ENCODE data around the gene SLC2A9.

Gene SLC2A9

DNA sequence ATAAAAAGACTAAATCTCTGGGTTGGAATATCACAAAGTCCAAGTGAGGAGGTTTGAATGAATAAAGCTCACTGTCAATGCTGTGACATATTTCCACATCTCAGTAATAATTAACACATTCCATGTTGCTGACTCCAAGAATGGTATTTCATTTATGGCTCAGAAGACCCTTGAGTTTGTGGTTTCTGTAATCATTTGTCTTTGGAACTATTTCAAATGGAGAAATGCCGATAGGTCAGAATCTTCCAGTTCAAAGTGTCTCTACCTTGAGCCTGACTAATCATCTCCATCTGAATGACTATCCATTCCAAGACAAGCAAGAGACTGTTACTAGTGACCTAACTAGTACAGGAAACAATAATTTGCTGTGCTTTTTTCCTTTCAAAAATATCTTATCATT lies 24.2 kb upstream of the SLC2A9 start:
- DNase-seq (ENCODE audit: low read depth in 2 of 2) = no peak

DNA sequence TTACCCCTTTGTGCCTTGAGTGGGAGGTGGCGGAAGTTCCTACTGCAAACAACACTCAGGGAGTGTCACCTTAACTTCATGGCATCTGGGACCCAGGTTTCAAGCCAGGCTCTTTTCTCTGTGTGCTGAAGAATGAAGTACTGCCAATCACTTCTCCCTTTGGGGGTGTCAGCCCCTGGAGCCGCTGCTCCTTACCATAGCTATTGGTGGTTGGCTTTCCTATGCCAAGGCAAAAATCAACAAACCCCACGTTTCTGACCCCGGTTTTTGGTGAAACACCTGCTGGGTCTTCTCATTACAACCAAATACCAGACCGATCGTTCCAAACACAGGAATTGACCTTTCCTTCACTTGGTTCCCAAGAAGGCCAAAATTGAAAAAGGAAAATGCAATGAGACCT lies 19.7 kb upstream of the SLC2A9 start:
- no peak for DNase-seq (ENCODE audit: low read depth in 2 of 2)

DNA sequence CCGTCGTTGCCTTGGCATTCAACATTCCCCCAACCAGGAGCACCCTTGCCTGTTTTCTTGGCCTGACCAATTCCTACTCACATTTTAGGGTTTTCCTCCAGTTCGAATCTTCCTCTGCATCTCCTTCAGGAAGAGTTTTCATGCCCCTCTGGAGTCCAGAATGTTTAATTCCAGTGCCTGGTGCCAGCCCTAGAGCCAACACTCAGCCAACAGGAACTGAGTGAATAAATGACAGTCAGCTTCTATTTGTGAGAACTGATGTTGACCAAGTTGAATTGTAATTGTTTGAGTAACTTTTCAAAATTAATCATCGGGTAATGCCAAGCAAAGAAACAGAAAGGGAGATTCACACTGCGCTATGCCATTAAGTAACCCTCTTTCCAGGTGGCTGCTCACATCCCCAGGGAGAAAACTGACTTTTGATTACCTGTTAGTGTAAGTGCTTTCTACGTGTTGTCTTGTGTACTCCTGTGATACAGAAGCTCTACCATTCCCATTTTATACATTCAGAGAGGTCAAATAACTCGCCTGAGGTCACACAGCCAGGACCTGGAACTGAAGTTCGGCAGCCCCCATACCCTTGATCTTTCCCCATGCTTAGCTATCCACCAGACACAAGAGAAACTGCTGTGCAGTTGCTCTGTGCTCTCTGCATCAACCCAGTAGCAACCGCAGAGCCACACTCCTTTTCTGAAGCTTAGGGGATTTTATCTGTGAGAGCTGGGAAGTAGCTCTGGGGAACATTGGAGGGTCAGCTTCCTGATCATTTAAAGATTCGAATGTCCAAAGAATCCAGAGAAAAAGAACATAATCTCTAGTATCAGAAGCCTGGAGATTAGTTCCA lies 19.0 kb upstream of the SLC2A9 start:
- DNase-seq (ENCODE audit: low read depth in 2 of 2) = no peak

DNA sequence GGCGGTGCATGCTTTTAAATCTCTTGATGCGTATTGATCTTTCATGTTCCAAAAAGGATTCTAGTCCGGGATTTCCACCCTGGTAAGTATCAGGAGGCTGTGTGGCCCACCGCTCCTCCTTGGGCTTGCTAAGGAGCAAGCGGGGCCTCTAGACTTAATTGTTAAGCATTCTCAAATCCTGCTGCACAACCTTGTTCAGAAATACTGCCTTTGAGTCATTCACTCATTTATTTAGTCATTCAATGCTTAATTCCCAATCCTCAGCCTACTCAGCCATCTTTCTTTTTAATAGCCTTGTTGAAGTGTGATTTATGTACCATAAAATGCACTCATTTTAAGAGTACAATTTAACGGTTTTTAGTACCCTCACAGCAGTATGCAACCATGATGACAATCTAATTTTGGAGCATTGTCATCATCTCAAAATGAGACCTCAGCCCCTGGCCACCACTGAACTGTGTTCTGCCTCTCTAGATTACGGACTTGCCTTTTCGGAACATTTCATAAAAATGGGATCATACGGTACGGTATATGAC lies 15.6 kb upstream of the SLC2A9 start:
- DNase-seq (ENCODE audit: low read depth in 2 of 2) = no peak

DNA sequence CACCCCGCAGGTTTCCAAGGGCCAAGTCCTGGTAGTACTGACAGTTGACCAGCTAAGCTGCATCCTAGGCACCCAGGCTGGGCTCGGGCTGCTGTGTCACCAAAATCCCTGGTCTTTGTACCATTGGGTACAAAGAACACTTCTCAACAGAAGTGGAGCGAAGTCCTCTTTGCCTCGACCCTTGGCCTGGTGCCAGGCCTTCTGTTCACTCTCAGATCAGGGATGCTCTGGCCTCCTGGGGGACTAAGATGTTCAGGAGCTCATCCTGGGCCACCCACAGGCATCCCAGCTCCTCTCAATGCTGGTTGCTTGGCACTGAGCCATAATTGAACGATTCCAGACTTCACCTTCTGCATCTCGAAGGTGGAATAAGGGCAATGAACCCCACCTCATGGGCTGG lies 13.8 kb upstream of the SLC2A9 start:
- DNase-seq (ENCODE audit: low read depth in 2 of 2) = no peak

DNA sequence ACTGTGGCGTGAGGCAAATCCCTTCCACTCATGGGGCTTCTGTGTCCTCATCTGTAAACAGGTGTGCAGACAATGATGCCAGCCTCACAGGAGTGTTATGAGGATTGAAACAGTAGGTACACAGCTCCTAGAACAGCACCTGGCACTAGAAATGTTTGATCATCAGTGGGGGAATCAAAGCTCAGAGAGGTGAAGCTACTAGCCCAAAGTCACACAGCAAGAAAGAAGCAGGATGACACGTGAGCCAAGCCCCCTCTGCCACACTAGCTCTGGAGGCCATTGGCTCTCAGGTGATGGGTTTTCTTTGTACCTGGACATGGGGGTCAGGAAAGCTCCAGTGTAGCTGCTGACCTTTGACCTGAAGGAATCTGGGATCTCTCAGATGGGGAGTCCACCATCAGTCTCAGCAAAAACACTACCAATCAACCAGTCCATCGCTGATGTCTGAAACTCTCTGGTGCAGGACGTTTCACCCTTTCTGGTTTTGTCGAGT lies 13.4 kb upstream of the SLC2A9 start:
- no peak for DNase-seq (ENCODE audit: low read depth in 2 of 2)

DNA sequence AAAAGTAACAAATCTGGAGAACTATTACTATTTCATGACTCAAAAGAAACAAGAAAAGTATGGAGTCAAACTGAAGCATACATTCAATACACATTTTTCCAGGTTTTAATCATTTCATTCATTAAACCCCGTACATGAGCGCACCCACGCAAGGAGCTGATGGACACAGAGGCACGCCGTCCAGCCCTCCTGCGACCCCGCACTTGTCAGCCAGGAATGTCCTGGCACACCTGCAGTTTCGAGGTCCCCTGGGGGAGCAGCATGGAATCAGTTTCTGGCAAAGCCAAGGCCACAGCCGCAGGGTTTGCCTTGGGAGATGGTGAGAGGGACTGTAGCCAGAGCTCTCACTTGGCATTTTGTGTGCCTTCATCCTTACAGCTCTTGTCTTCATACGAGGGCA lies 12.8 kb upstream of the SLC2A9 start:
- DNase-seq (ENCODE audit: low read depth in 2 of 2) = no peak

DNA sequence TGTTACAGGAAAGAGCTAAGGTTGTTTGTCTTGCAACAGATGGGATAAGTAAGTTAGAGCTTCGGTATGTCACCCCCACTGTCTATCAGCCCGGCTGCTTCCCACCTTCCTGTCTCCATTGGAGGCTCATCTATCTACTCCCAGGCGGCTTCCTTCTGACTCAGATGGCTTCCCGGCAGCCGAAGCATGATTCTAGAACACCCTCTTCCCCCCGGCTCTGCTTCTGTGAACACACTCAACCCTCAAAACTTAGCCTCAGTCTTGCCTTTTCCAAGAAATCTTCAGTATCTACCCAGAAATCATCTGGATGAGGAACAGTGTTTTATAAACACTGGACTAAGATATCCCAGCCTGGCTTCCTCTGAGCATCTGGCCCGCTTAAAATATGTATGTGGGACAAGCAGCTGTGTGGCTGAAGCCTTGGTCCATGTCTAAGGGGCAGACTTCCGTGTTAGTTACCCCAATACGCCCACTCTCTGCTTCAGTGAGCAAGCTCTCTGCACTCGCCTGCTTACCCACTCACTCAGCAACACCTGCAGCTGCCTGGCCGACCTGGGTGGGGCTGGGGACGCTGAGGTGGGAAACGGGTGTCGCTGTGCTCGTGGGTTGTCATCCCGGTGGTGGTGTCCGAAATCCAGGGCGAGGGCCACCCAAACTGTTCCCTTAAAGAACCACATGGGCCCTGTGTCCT lies 12.0 kb upstream of the SLC2A9 start:
- no peak for DNase-seq (ENCODE audit: low read depth in 2 of 2)

DNA sequence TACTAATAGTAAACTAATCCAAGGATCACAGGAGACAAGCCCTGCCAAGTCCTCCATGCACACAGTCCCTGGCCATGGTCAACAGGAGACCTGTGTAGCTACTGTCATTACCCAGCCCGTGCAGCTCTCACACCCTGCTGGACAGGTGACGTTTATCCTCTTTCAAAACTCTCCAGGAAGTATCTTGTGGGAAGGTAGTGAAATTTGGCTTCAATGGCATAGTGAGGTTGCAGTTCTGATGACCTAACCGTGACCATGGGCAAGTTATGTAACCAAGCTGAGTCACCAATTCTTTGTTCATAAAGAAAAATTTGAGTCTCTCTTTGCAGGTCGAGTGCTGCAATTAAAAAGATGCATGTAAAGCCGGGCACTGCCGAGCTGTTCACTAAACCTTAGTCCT lies 11.3 kb upstream of the SLC2A9 start:
- no peak for DNase-seq (ENCODE audit: low read depth in 2 of 2)

DNA sequence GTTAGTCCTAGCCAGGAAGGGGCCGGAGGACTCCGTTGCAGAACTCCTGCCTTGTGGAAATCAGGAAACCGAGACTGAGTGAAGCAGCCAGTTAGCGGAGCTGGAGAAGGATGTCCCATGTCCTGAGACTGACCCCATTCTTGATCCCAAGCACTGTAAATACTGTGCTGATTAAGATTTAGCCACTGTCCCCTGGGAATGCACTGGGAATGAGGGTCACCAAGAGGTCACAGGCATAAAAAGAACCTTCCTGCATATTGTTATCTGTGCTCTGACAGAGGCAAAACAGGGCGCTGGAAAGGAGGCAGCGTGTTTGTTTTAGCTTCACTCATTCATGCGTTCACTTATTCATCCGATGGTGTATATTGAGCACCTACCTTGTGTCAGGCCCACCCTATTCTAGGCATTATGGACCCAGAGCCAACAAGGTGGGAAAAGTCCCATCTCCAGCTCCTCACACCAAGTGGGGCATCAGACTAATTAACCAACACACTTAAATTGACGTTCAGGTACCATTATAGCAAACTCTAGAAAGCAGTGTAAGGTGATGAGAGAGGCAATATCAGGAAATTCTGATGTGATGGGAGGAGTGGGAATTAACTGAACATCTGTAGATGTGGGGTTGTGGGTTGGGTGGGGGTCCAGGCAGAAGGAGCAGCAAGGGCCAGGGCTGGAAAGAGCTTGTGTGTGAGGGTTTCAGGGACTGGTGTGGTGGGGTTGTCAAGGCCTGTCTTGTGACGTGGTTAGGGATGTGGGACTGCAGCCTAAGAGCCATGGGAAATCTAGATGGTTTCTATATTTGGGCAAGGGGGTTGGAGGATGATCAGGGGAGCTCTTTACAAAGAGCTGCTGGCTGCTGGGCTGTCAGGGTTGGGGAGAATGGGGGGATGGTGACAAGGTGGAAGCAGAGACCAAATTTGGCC lies 10.6 kb upstream of the SLC2A9 start:
- no peak for DNase-seq (ENCODE audit: low read depth in 2 of 2)

DNA sequence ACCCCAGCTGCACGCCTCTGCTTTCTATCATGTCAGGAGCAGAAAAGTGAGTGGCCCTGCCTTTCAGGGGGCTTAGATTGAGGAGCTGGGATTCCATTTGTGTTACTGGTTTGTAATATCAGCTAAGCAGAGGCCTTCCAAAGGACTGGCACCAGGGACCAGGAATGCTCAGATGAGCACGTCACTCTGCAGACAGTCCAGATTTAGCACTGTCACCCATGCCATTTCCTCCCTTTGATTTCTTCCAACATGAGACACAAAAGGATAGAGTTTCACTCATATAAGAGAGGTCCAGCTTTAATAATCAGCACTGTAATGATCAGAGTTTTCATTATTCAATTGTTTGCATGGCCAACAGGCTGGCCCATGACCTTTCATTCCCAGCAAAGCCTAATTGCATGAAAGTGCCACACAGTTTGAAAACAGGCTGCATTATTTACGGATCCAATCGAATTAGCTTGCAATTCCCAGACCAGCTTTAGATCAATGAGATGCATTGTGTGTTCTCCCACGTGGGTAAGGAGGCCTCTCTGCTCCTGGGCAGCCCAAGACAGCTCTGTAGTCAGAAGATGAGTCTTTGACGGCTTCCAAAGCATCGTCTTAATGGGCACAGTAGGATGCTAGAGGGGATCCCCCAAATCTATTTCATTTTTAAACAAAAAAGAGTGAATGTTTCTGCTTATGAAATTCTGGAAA lies 9.8 kb upstream of the SLC2A9 start:
- DNase-seq (ENCODE audit: low read depth in 2 of 2) = no peak

DNA sequence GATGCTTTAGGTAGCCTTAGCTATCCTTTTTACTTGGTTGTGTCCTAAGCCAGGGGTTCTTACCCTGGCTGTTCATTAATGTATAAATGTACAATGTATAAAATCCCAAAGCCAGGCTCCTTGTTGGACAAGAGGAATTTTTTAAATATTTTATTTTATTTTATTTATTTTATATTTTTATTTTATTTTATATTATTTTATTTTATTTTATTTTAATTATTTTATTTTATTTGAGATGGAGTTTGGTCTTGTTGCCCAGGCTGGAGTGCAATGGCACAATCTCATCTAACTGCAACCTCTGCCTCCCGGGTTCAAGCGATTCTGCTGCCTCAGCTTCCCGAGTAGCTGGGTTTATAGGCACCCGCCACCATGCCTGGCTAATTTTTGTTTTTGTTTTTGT lies 8.1 kb upstream of the SLC2A9 start:
- DNase-seq (ENCODE audit: low read depth in 2 of 2) = no peak

DNA sequence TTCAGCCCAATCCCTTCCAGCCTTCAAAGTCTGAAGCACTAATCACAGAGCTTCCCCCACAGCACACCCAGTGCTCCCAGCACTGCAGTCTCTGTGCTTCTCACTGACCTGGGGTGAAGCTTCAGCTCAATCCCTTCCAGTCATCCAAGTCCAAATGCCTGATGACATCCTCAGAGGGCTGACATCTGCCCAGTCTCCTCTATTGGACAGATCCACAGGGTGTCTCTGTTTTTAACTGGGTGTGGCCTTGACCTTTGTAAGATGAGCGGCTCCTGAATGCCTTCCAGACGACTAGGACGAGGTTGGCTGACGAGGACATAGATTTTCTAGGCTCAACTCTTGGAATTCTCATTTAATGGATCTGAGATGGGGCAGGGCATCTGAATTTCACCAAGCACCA lies 7.6 kb upstream of the SLC2A9 start:
- no peak for DNase-seq (ENCODE audit: low read depth in 2 of 2)

DNA sequence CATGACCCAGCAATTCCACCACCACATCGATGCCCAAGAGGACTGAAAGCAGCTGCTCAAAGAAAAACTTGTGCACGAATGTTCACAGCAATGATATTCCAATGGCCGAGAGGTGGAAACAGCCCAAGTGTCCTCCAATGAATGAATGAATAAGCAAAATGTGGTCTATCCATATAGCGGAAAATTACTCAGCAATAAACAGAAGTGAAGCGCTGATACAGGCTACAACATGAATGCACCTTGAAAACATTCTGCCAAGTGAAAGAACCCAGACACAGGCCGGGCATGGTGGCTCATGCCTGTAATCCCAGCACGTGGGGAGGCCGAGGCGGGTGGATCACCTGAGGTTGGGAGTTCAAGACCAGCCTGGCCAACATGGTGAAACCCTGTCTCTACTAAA lies 5.2 kb upstream of the SLC2A9 start:
- no peak for DNase-seq (ENCODE audit: low read depth in 2 of 2)

DNA sequence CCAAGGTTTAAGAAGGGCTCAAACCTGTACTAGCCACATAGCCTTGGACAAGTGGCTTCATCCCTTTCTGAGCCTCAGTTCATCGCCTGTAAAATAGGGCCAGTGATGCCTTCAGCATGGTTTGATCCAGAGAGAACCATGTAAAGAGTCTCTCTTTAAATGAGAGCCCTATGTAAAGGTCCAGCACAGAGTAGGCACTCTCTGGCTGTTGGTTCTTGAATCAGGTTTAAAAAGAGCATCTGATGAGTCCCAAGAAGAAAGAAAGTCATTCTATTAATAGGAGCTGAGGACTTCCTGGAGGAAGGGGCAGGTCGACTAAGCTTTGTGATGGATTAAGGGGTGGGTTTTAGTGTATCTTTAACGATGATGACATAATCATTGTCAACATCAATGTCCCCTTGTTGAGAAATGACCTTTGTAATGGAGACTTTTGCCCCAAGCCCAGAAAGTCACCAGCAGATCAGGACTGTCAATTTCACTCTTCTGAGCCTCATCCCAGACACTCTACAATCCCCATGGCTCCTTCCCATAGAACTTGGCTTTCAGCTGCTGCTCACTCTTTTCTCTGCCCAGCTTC lies 4.0 kb upstream of the SLC2A9 start:
- DNase-seq (ENCODE audit: low read depth in 2 of 2) = no peak

DNA sequence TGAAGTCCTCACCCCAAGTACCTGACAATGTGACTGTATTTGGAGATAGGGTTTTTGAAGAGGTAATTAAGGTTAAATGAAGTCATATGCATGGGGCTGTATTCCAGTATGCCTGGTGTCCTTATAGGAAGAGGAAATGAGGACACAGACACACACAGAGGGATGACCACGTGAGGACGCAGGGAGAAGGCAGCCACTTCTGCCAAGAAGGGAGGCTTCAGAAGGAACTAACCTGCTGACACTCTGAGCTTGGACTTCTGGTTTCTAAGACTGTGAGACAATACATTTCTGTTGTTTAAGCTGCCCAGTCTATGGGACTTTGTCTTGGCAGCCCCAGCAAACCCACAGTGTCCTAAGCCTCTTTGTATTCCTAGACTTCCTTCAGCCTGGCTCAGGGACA lies 3.0 kb upstream of the SLC2A9 start:
- DNase-seq (ENCODE audit: low read depth in 2 of 2) = no peak

DNA sequence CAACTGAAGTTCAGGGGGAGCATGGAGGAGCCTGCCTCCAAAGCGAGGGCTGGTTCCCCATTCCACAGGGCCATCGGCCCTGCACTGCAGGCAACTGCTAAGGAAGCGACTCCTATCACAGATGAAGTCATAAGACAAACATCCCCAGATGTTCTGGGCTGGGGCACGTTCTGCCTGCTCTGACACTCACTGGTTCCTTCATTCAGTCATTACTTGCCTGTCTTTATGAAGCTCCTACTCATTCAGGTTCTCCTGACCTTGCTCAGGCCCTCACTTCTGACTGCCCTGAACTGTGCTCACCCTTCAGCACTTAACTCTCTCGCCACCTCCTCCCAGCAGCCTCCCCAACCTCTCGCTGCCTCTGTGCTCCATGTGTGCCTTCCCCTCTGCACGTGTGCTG lies 2.5 kb upstream of the SLC2A9 start:
- no peak for DNase-seq (ENCODE audit: low read depth in 2 of 2)

DNA sequence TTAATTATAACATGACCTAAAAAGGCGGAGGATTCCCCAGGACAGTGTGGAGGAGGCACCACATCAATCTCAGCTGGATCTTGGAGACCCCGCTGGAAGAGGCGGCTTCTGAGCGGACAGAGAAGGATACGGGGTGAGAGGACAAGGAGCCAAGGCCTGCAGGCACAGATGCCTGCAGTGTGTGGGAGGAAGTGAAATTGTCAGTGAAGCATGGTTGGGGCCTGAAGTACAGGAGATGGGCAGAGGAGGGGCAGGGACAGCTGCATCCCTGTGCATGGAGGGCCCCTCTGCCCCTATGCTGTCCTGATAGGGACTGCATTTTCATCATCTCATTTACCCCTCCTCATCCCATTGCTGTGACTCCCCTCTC lies 1.7 kb upstream of the SLC2A9 start:
- no peak for DNase-seq (ENCODE audit: low read depth in 2 of 2)

DNA sequence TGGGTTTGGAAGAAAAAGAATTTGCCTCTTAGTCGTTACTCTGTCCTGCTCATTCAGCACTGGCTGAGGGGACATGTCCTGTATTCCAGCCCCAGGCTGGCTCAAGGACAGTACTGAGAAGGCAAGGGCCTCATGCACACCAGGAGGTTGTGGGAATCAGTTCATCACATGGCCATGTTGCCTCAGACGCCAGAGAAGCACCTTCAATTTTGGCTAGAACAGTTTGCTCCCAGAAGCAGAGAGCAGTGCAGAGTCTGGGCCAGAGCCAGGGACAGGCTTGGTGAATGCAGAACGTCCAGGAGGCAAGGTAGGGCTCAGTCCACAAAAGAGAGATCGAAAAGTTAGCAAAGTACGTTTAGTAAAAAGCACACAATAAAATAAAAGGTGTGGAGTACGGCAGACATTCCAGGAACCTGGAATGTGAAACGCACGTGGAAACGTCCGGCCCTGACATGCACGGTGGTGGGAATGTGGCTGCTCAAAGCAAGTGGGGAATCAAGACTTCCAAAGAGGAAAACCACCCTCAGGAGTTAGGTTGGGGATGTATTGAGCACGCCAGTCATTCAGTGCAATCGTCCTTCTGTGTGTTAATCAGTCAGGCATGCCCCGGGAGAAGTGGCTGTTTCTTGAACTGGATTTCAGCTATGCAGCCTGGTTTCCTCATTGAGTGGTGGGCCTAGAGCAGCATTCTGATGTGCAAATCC lies 1.2 kb upstream of the SLC2A9 start:
- no peak for DNase-seq (ENCODE audit: low read depth in 2 of 2)

DNA sequence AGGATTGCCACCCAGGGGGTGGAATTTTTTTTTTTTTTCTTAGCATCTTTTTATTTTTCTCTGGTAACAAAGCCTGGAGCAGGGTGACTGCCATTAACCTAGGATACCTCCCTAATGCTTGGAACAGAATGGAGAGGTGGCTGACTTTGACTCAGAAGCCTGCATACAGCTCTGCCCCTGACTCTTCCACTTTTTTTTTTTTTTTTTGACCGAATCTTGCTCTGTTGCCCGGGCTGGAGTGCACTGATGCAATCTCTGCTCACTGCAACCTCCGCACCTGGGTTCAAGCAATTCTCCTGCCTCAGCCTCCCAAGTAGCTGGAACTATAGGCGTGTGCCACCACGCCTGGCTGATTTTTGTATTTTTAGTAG lies 341 bp upstream of the SLC2A9 start:
- DNase-seq (ENCODE audit: low read depth in 2 of 2) = no peak

DNA sequence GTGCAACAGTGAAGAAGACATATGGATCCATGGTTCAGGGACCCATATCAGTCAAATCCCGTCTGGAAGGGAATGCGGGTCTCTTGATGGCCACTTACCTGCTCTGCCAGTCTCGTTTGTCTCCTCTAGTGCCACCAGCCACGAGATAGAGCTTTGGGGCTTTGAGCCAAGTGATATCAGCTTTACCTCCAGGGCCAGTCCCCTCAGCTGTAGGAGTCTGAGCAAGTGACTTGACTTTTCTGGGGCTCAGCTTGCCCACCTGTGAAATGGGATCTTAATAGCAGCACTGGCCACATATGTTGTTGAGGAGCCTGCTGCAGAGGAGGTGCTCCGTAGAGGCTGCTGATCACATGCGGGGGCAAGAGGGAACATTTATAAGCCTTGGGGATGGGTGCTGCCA lies 1.2 kb downstream of the SLC2A9 start:
- DNase-seq (ENCODE audit: low read depth in 2 of 2) = no peak
